Fibroblast of lung (primary cell): ENCODE results near the gene TRAK1. TPM values are rescaled to one million over a fixed set of nuclear protein-coding genes. Genes with fewer than 3 reads are reported as not detected.
A peak's percentile ranks its signal among the peaks of the same experiment; 100 is the strongest.

Experiments
- DNase-seq, 2 donors: peaks; one replicate each; pipeline versions ENCODE4 v3.0.0 to v3.0.0-alpha.2; 2010; ENCODE audit warnings: low read depth in 2 of 2
- H2AFZ ChIP-seq: 2 replicates; pipeline ENCODE4 v1.5.1; 2012; ENCODE audit warnings: low read length, control low read depth, inconsistent platforms
- H3K27ac ChIP-seq: 2 replicates; pipeline ENCODE4 v1.5.1; 2011; ENCODE audit warnings: low read length, control low read depth; ENCODE audit not compliant: insufficient read depth
- H3K27me3 ChIP-seq: 2 replicates; pipeline ENCODE4 v1.5.1; 2011; ENCODE audit warnings: mild to moderate bottlenecking, low read length; ENCODE audit not compliant: control insufficient read depth, insufficient read depth
- H3K36me3 ChIP-seq: 2 replicates; pipeline ENCODE4 v1.5.1; 2011; ENCODE audit warnings: low read length; ENCODE audit not compliant: control insufficient read depth, insufficient read depth
- H3K4me1 ChIP-seq: 2 replicates; pipeline ENCODE4 v1.5.1; 2011; ENCODE audit warnings: low read length; ENCODE audit not compliant: control insufficient read depth, insufficient read depth; ENCODE audit errors: extremely low read depth
- H3K4me2 ChIP-seq: 2 replicates; pipeline ENCODE4 v1.5.1; 2011; ENCODE audit warnings: low read length, control low read depth; ENCODE audit not compliant: insufficient read depth; ENCODE audit errors: extremely low read depth
- H3K4me3 ChIP-seq, 4 experiments: fragments of 200-600 bp in 1 of 4; sonication (generic) in 1 of 4; replicated peaks in 1 of 4; 2 replicates each; pipeline ENCODE4 v1.5.1; 2011 to 2016; ENCODE audit warnings: low read length in 4 of 4, low read depth in 3 of 4, mild to moderate bottlenecking in 3 of 4, control low read depth in 2 of 4, inconsistent platforms in 1 of 4, mixed read lengths in 1 of 4; ENCODE audit not compliant: insufficient read depth in 1 of 4; ENCODE audit errors: control extremely low read depth in 1 of 4
- H3K79me2 ChIP-seq: 2 replicates; pipeline ENCODE4 v1.5.1; 2012; ENCODE audit warnings: mild to moderate bottlenecking, low read length, inconsistent platforms; ENCODE audit not compliant: control insufficient read depth, insufficient read depth
- H3K9ac ChIP-seq: 2 replicates; pipeline ENCODE4 v1.5.1; 2011; ENCODE audit warnings: mild to moderate bottlenecking, low read length, control low read depth; ENCODE audit not compliant: insufficient read depth
- H3K9me3 ChIP-seq: 2 replicates; pipeline ENCODE4 v1.5.1; 2012; ENCODE audit warnings: low read depth, low read length; ENCODE audit not compliant: control insufficient read depth, insufficient read depth
- H4K20me1 ChIP-seq: 2 replicates; pipeline ENCODE4 v1.5.1; 2011; ENCODE audit warnings: low read length; ENCODE audit not compliant: control insufficient read depth, insufficient read depth; ENCODE audit errors: extremely low read depth
- EZH2 ChIP-seq: IDR thresholded peaks from 2 replicates; pipeline ENCODE4 v1.5.1; 2012; ENCODE audit warnings: low read length, control low read depth, mild to moderate bottlenecking; ENCODE audit errors: missing control alignments
- polyA plus RNA-seq, 2 donors: library from polyadenylated mRNA; depleted of rRNA in 1 of 2; stranded (reverse) in 1 of 2; unstranded in 1 of 2; fragments of >200 nt; gene quantifications; 2 replicates each; pipeline ENCODE4 v1.2.1, GENCODE V29; 2011 to 2012; ENCODE audit warnings: missing spikeins in 1 of 2
- total RNA-seq: library from RNA; depleted of rRNA; stranded (reverse); fragments of >200 nt; gene quantifications from 2 replicates; pipeline ENCODE4 v1.2.1, GENCODE V29; 2014
- TF ChIP-seq, protein P1 (sequence below), 2 donors: IDR thresholded peaks in 1 of 2; conservative IDR thresholded peaks in 1 of 2; 1 replicate in 1 of 2; 2 replicates in 1 of 2; pipeline ENCODE4 v1.5.1; 2011 to 2012; ENCODE audit warnings: low read length in 2 of 2, control low read depth in 1 of 2, inconsistent platforms in 1 of 2, low read depth in 1 of 2, mild to moderate bottlenecking in 1 of 2

TRAK1 gene
- total and polyA plus RNA-seq, 2 donors (not counting 1 experiment from before 2014, with no cell fraction given), result 37.8 to 44.0 TPM

GRCh38 chr3:42159706-42160472 is 68.7 kb downstream of the TRAK1 start:
- Histone ChIP-seq H3K27me3 (no peaks in the 10 kb centered on the region), H3K27ac (no peak overlapping the region), H3K9ac (no peak overlapping the region), H3K4me2 (peak overlapping the region; percentile 54), H3K4me1 (peaks cover 6% of the 10 kb centered on the region), H3K9me3 (no peaks in the 10 kb centered on the region), H3K79me2 (peaks cover 7% of the 10 kb centered on the region), H3K36me3 (no peaks in the 10 kb centered on the region), H3K4me3 (peak overlapping the region in 1 of 4 experiments; percentile 33), H2AFZ (no peak overlapping the region), H4K20me1 (no peaks in the 10 kb centered on the region)
- TF ChIP-seq EZH2, result no peak
- TF ChIP-seq, protein P1, sequence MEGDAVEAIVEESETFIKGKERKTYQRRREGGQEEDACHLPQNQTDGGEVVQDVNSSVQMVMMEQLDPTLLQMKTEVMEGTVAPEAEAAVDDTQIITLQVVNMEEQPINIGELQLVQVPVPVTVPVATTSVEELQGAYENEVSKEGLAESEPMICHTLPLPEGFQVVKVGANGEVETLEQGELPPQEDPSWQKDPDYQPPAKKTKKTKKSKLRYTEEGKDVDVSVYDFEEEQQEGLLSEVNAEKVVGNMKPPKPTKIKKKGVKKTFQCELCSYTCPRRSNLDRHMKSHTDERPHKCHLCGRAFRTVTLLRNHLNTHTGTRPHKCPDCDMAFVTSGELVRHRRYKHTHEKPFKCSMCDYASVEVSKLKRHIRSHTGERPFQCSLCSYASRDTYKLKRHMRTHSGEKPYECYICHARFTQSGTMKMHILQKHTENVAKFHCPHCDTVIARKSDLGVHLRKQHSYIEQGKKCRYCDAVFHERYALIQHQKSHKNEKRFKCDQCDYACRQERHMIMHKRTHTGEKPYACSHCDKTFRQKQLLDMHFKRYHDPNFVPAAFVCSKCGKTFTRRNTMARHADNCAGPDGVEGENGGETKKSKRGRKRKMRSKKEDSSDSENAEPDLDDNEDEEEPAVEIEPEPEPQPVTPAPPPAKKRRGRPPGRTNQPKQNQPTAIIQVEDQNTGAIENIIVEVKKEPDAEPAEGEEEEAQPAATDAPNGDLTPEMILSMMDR (conservative IDR thresholded peaks at IDR 0.05 in 1 of 2, IDR thresholded peaks at IDR 0.05 in 1 of 2; ENCODE audit: low read depth in 1 of 2, low read length in 2 of 2), result no peak
- no peak for DNase-seq

DNA sequence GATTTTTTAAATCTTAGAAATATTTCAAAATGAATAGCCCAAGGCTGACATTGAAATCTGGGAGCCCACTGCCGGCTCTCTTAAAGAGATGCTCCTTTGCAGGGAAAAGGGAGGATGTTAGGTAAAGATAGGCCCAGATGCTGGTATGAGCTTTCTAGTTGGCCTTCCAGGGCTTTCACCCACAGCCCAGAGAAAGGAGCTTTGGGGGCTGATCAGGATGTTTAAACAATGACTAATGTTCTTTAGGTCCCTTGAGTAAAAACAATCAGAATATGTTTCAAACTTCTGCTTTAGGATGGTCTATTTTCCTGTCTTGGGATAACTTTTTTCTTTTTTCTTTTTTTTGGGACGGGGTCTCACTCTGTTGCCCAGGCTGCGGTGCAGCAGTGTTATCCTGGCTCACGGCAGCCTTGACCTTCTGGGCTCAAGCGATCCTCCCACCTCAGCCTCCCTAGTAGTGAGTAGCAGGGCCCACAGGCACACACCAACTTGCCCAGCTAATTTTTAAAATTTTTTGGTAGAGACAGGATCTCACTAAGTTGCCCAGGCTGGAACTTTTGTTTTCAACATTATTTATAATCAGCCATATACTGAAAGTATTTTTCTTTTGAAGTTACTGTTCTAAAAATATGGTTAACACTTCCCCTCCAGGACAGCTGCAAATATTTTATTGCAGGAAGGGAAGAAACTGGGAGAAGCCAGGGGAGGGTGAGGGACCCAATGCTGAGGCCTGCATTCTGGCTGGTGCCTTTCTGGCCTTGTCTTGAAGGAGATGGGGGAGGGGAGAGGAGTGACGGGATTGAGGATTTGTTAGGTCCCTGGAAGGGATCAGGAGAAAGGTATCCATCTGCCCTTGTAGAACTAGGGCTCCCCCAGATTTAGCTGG is 70.1 kb downstream of the TRAK1 start:
- Histone ChIP-seq H2AFZ (no peak overlapping the region), H3K9ac (no peak overlapping the region), H3K36me3 (no peaks in the 10 kb centered on the region), H3K9me3 (no peaks in the 10 kb centered on the region), H4K20me1 (no peaks in the 10 kb centered on the region), H3K4me3 (peak overlapping the region in 1 of 4 experiments; percentile 33), H3K4me2 (no peak overlapping the region), H3K27ac (no peak overlapping the region), H3K4me1 (peaks cover 6% of the 10 kb centered on the region), H3K79me2 (peaks cover 7% of the 10 kb centered on the region), H3K27me3 (no peaks in the 10 kb centered on the region)
- DNase-seq, result peak; percentile 22 to 53
- TF ChIP-seq EZH2, result no peak
- TF ChIP-seq, protein P1 (conservative IDR thresholded peaks at IDR 0.05 in 1 of 2, IDR thresholded peaks at IDR 0.05 in 1 of 2; ENCODE audit: low read depth in 1 of 2, low read length in 2 of 2), result no peak

DNA sequence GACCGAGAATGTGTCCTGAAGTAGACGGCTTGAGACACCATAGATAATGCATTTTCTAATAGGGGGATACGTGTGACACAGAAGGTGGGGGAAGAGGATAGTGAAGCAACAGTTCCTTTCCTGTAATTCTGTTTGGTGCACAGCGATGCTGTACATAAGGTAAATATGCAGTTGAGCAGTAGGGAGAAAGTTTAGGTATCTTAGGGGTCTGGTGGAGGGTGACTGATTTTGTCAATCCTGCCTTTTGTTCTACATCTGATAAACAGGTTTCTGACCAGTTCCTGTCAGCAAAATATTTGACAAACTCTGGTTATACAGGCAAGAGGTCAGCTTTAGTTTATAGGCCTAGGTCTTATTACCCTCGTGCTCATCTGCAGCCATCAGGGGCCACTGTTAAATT is 71.3 kb downstream of the TRAK1 start:
- no peaks in the 10 kb centered on the region for H3K27me3 ChIP-seq
- H3K4me1 ChIP-seq, result peaks cover 6% of the 10 kb centered on the region
- no peak overlapping the region for H3K4me3 ChIP-seq
- no peaks in the 10 kb centered on the region for H3K9me3 ChIP-seq
- DNase-seq, result no peak
- H4K20me1 ChIP-seq, result no peaks in the 10 kb centered on the region
- H3K4me2 ChIP-seq, result no peak overlapping the region
- no peak overlapping the region for H2AFZ ChIP-seq
- H3K27ac ChIP-seq, result no peak overlapping the region
- H3K79me2 ChIP-seq, result peaks cover 7% of the 10 kb centered on the region
- no peaks in the 10 kb centered on the region for H3K36me3 ChIP-seq
- TF ChIP-seq, protein P1 (conservative IDR thresholded peaks at IDR 0.05 in 1 of 2, IDR thresholded peaks at IDR 0.05 in 1 of 2; ENCODE audit: low read depth in 1 of 2, low read length in 2 of 2), result no peak
- TF ChIP-seq EZH2, result no peak
- H3K9ac ChIP-seq, result no peak overlapping the region
